B cell (primary cell): ENCODE measurements around the gene KCNC4. TPM values are rescaled to one million over a fixed set of nuclear protein-coding genes. Genes with fewer than 3 reads are reported as not detected.

Source experiments
- ATAC-seq: fragments of 200-7000 bp; cut with Tn5 transposase; one replicate; pipeline ENCODE4 v1.10.0; 2021; ENCODE audit warnings: low read depth, mild to moderate bottlenecking, moderate number of reproducible peaks, moderate library complexity
- CTCF ChIA-PET: fragments of 350-600 bp; sonication (Branson Sonifier 250); formaldehyde crosslinking; loops from one replicate; lab custom pipeline; 2021; ENCODE audit warnings: antibody characterized with exemption, inconsistent platforms; lab: Charles Lee
- POLR2A ChIA-PET: fragments of 350-600 bp; sonication (Branson Sonifier 250); formaldehyde crosslinking; loops from one replicate; lab custom pipeline; 2021; ENCODE audit warnings: antibody characterized with exemption; lab: Charles Lee
- DNase-seq: peaks from one replicate; pipeline ENCODE4 v3.0.0; 2013
- H2AFZ ChIP-seq: 2 replicates; pipeline ENCODE4 v1.6.1; 2012; ENCODE audit warnings: mild to moderate bottlenecking, low read depth, low read length; ENCODE audit not compliant: insufficient read depth, poor library complexity, severe bottlenecking
- H3K27ac ChIP-seq, 2 donors: 1 replicate in 1 of 2; 2 replicates in 1 of 2; pipeline ENCODE4 v1.5.1; 2012 to 2013; ENCODE audit warnings: low read length in 2 of 2, mild to moderate bottlenecking in 2 of 2, moderate library complexity in 1 of 2
- H3K27me3 ChIP-seq, 4 experiments: fragments of 200-600 bp in 1 of 4; sonication (generic) in 1 of 4; replicated peaks in 1 of 4; 1 replicate in 2 of 4; 2 replicates in 2 of 4; pipeline versions ENCODE4 v1.6.1 to v1.7.0; 2013 to 2016; ENCODE audit warnings: low read length in 3 of 4, mild to moderate bottlenecking in 2 of 4, mixed read lengths in 1 of 4, moderate library complexity in 1 of 4; ENCODE audit not compliant: insufficient read depth in 4 of 4, control insufficient read depth in 3 of 4; ENCODE audit errors: control extremely low read depth in 1 of 4
- H3K36me3 ChIP-seq, 2 experiments: replicated peaks in 1 of 2; 1 replicate in 1 of 2; 2 replicates in 1 of 2; pipeline versions ENCODE4 v1.6.1 to v1.7.1; 2013; ENCODE audit warnings: low read length in 1 of 2; ENCODE audit not compliant: insufficient read depth in 2 of 2, control insufficient read depth in 1 of 2; ENCODE audit errors: control extremely low read depth in 1 of 2, extremely low read depth in 1 of 2
- H3K4me1 ChIP-seq, 2 donors: fragments of 200-600 bp in 1 of 2; sonication (generic) in 1 of 2; 1 replicate in 1 of 2; 2 replicates in 1 of 2; pipeline versions ENCODE4 v1.5.1 to v1.6.1; 2013 to 2017; ENCODE audit warnings: low read length in 2 of 2; ENCODE audit not compliant: control insufficient read depth in 2 of 2, insufficient read depth in 2 of 2
- H3K4me2 ChIP-seq: replicated peaks from 2 replicates; pipeline ENCODE3; 2012; ENCODE audit warnings: mild to moderate bottlenecking, low read depth, low read length; ENCODE audit not compliant: poor library complexity, severe bottlenecking
- H3K4me3 ChIP-seq, 5 experiments: fragments of 200-600 bp in 1 of 5; sonication (generic) in 1 of 5; 1 replicate in 3 of 5; 2 replicates in 2 of 5; pipeline versions ENCODE4 v1.5.1 to v1.7.0; 2011 to 2016; ENCODE audit warnings: low read length in 4 of 5, mild to moderate bottlenecking in 4 of 5, low read depth in 2 of 5, control low read depth in 1 of 5, moderate library complexity in 1 of 5; ENCODE audit not compliant: insufficient read depth in 1 of 5; ENCODE audit errors: control extremely low read depth in 1 of 5, extremely low read depth in 1 of 5
- H3K79me2 ChIP-seq: fragments of 200-600 bp; sonication (generic); one replicate; pipeline ENCODE4 v1.6.0; 2016; ENCODE audit warnings: low read length; ENCODE audit not compliant: control insufficient read depth, insufficient read depth
- H3K9ac ChIP-seq: fragments of 200-600 bp; sonication (generic); 2 replicates; pipeline ENCODE4 v1.6.1; 2017; ENCODE audit warnings: mild to moderate bottlenecking, low read length, moderate library complexity
- H3K9me3 ChIP-seq, 3 donors: one replicate each; pipeline versions ENCODE4 v1.6.1 to v1.7.1; 2013; ENCODE audit warnings: low read length in 2 of 3; ENCODE audit not compliant: control insufficient read depth in 2 of 3, insufficient read depth in 1 of 3; ENCODE audit errors: control extremely low read depth in 1 of 3
- H4K20me1 ChIP-seq: 2 replicates; pipeline ENCODE4 v1.6.0; 2012; ENCODE audit warnings: mild to moderate bottlenecking, low read length; ENCODE audit not compliant: insufficient read depth, control insufficient read depth, poor library complexity, severe bottlenecking
- H3K27ac Mint-ChIP-seq: one replicate; pipeline ENCODE4 v1.8.0; 2021; ENCODE audit warnings: mixed read lengths
- H3K27me3 Mint-ChIP-seq: one replicate; pipeline ENCODE4 v1.8.0; 2021; ENCODE audit warnings: mixed read lengths
- H3K4me1 Mint-ChIP-seq: one replicate; pipeline ENCODE4 v1.8.0; 2021; ENCODE audit warnings: mixed read lengths
- H3K4me3 Mint-ChIP-seq: one replicate; pipeline ENCODE4 v1.8.0; 2021; ENCODE audit warnings: mixed read lengths
- H3K9me3 Mint-ChIP-seq: one replicate; pipeline ENCODE4 v1.8.0; 2022; ENCODE audit warnings: mixed read lengths; ENCODE audit not compliant: insufficient read depth
- CTCF ChIP-seq: fragments of 200-600 bp; IDR thresholded peaks from one replicate; pipeline ENCODE4 v1.8.0; 2022; ENCODE audit warnings: antibody characterized with exemption, mild to moderate bottlenecking
- EZH2 ChIP-seq: IDR thresholded peaks from 2 replicates; pipeline ENCODE4 v1.6.1; 2012; ENCODE audit warnings: borderline replicate concordance, low read depth, mild to moderate bottlenecking, moderate library complexity, low read length; ENCODE audit not compliant: insufficient read depth, poor library complexity, severe bottlenecking
- WGBS: methylation state at CpG from one replicate; pipeline ENCODE4 v1.1.5; 2013; ENCODE audit warnings: missing lambda C conversion rate; ENCODE audit not compliant: insufficient coverage; 5-methylcytosine and 5-hydroxymethylcytosine counted together
- intact Hi-C: fragments of 100-400 bp; cut with micrococcal nuclease; formaldehyde crosslinking; loops from one replicate; pipeline ENCODE4 v1.10.0; 2022
- polyA plus RNA-seq: library from polyadenylated mRNA; depleted of rRNA; stranded (reverse); fragments of >200 nt; gene quantifications from 2 replicates; pipeline ENCODE4 v1.2.3, GENCODE V29; 2012
- total RNA-seq, 2 donors: library from RNA; stranded (reverse); fragments of 120-200 nt in 1 of 2; gene quantifications; 1 replicate in 1 of 2; 2 replicates in 1 of 2; pipeline versions ENCODE4 v1.2.3 to v1.2.4, GENCODE V29; 2013 to 2022

The KCNC4 gene
- total and polyA plus RNA-seq, 2 donors (not counting 1 experiment from before 2014, with no cell fraction given) = 3.2 to 24.1 TPM

GRCh38 chr1:110245876-110246620 is 35.9 kb downstream of the KCNC4 start:
- POLR2A ChIA-PET = no interaction called here
- Mint-ChIP-seq H3K9me3 (no peaks in the 10 kb centered on the region), H3K27ac (no peak overlapping the region), H3K4me3 (no peak overlapping the region), H3K27me3 (no peaks in the 10 kb centered on the region), H3K4me1 (peaks cover 35% of the 10 kb centered on the region)
- Histone ChIP-seq H3K4me3 (no peak overlapping the region), H2AFZ (no peak overlapping the region), H3K79me2 (no peaks in the 10 kb centered on the region), H3K4me1 (peaks cover 20 to 25% of the 10 kb centered on the region in 2 donors), H3K27ac (no peak overlapping the region), H3K9me3 (no peaks in the 10 kb centered on the region), H3K27me3 (no peaks in the 10 kb centered on the region), H3K36me3 (no peaks in the 10 kb centered on the region), H3K4me2 (no peak overlapping the region), H4K20me1 (no peaks in the 10 kb centered on the region), H3K9ac (no peak overlapping the region)
- TF ChIP-seq CTCF (no peak), EZH2 (no peak)
- WGBS = 100% methylated on average over 3 of the region's 9 CpGs
- intact Hi-C loops = loop anchor here (5.0 kb wide), 1 partner anchor 41 kb away; no protein-coding TSS in a partner anchor
- ATAC-seq = no peak
- CTCF ChIA-PET = interaction anchor here (0.7 to 3.6 kb wide), 6 partner anchors 38 to 214 kb away, joined by 3 to 19 read pairs (median 7); no protein-coding TSS in a partner anchor
- DNase-seq = no peak

- Histone ChIP-seq H3K4me3 (no peak overlapping the region), H3K27ac (no peak overlapping the region), H3K4me2 (no peak overlapping the region), H3K9ac (no peak overlapping the region), H2AFZ (no peak overlapping the region), H4K20me1 (no peaks in the 10 kb centered on the region), H3K27me3 (no peaks in the 10 kb centered on the region), H3K4me1 (peaks cover 13 to 15% of the 10 kb centered on the region in 2 donors), H3K36me3 (no peaks in the 10 kb centered on the region), H3K9me3 (no peaks in the 10 kb centered on the region), H3K79me2 (no peaks in the 10 kb centered on the region)
- no peaks in the 10 kb centered on the region for H3K9me3 Mint-ChIP-seq
- no peak overlapping the region for H3K27ac Mint-ChIP-seq
- WGBS = 83% methylated on average over 3 of the region's 4 CpGs
- intact Hi-C loops = loop anchor here (5.0 kb wide), 1 partner anchor 39 kb away; no protein-coding TSS in a partner anchor
- ChIA-PET CTCF (no interaction called here), POLR2A (no interaction called here)
- no peak for TF ChIP-seq EZH2
- no peak for TF ChIP-seq CTCF
- H3K4me3 Mint-ChIP-seq = no peak overlapping the region
- H3K4me1 Mint-ChIP-seq = peaks cover 19% of the 10 kb centered on the region
- DNase-seq = no peak
- no peak for ATAC-seq
- no peaks in the 10 kb centered on the region for H3K27me3 Mint-ChIP-seq
Measured at GRCh38 chr1:110248746-110249145, 38.6 kb downstream of the KCNC4 start.
